ENCODE data around the gene SLC12A5.

DNA sequence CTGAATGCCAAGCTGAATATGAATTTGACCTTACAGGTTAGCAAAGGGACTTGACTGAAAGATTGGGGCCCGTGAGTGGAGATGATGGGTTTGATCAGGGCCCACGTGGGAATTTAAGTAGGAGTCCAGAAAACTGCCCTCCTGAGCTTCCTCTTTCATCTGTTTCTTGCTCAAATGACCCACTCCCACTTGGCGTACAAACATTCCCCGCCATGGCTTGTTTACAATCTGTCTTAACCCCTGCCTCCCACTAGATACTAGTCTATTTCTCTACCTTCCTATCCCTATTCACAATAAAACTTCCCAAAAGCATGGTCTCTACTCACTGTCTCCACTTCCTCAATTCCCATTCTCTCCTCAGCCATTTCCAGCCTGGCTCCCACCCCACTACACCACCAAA, 10.9 kb upstream of the SLC12A5 start:
- TF ChIP-seq, protein P1, sequence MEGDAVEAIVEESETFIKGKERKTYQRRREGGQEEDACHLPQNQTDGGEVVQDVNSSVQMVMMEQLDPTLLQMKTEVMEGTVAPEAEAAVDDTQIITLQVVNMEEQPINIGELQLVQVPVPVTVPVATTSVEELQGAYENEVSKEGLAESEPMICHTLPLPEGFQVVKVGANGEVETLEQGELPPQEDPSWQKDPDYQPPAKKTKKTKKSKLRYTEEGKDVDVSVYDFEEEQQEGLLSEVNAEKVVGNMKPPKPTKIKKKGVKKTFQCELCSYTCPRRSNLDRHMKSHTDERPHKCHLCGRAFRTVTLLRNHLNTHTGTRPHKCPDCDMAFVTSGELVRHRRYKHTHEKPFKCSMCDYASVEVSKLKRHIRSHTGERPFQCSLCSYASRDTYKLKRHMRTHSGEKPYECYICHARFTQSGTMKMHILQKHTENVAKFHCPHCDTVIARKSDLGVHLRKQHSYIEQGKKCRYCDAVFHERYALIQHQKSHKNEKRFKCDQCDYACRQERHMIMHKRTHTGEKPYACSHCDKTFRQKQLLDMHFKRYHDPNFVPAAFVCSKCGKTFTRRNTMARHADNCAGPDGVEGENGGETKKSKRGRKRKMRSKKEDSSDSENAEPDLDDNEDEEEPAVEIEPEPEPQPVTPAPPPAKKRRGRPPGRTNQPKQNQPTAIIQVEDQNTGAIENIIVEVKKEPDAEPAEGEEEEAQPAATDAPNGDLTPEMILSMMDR (IDR thresholded peaks at IDR 0.05) = no peak
- no peak for TF ChIP-seq EZH2 (IDR thresholded peaks at IDR 0.05; ENCODE audit: borderline replicate concordance, insufficient read depth, low read depth, low read length, poor library complexity, severe bottlenecking)
